Gastrocnemius medialis (tissue), 4 donors: Measurements from ENCODE around the gene ASAP3.

Experiments used
- POLR2A ChIP-seq, 2 donors: fragments of 450-650 bp; IDR thresholded peaks; one replicate each; pipeline ENCODE4 v1.6.1; 2017; ENCODE audit warnings: antibody characterized with exemption in 2 of 2, mild to moderate bottlenecking in 2 of 2, moderate library complexity in 2 of 2
- TF ChIP-seq, protein P1 (sequence below), 5 experiments: fragments of 450-650 bp in 3 of 5; fragments of 200-600 bp in 2 of 5; sonication (generic) in 2 of 5; IDR thresholded peaks in 4 of 5; conservative IDR thresholded peaks in 1 of 5; 1 replicate in 4 of 5; 2 replicates in 1 of 5; pipeline ENCODE4 v1.5.1; 2016 to 2019; ENCODE audit warnings: antibody characterized with exemption in 5 of 5, mild to moderate bottlenecking in 3 of 5, moderate library complexity in 3 of 5

DNA sequence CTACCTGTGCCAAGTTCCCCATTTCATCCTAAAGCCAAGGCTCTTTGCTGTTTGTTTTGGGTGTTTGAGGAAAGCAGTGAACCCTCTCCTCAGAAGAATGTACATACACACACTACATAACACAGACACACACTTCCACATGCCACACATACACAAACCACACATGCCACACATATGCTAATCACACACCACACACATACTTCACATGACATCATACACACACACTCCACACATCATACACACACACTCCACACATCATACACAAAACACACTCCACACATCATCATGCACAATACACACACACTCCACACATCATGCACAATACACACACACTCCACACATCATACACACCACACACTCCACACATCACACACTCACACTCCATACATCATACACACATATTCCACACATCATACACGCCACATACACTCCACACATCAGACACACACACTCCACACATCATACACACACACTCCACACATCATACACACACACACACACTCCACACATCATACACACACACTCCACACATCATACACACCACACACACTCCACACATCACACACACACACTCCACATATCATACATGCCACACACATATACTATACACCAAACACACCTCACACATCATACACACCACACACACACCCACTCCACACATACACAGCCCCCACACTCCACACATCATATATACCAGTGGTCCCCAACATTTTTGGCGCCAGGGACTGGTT, 91.7 kb downstream of the ASAP3 start:
- TF ChIP-seq, protein P1, sequence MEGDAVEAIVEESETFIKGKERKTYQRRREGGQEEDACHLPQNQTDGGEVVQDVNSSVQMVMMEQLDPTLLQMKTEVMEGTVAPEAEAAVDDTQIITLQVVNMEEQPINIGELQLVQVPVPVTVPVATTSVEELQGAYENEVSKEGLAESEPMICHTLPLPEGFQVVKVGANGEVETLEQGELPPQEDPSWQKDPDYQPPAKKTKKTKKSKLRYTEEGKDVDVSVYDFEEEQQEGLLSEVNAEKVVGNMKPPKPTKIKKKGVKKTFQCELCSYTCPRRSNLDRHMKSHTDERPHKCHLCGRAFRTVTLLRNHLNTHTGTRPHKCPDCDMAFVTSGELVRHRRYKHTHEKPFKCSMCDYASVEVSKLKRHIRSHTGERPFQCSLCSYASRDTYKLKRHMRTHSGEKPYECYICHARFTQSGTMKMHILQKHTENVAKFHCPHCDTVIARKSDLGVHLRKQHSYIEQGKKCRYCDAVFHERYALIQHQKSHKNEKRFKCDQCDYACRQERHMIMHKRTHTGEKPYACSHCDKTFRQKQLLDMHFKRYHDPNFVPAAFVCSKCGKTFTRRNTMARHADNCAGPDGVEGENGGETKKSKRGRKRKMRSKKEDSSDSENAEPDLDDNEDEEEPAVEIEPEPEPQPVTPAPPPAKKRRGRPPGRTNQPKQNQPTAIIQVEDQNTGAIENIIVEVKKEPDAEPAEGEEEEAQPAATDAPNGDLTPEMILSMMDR (IDR thresholded peaks at IDR 0.05 in 4 of 5, conservative IDR thresholded peaks at IDR 0.05 in 1 of 5) = no peak
- TF ChIP-seq POLR2A (IDR thresholded peaks at IDR 0.05) = no peak
